Liver (tissue), 9 donors: ENCODE results near the gene ITGA2. TPM values are rescaled to one million over a fixed set of nuclear protein-coding genes. Genes with fewer than 3 reads are reported as not detected.

Experiments
- DNase-seq: peaks from one replicate; pipeline ENCODE4 v3.0.0-alpha.2; 2017; ENCODE audit warnings: low spot score
- H3K27ac ChIP-seq, 2 donors: one replicate each; pipeline ENCODE4 v1.7.0; 2013; ENCODE audit warnings: inconsistent platforms in 2 of 2, low read length in 2 of 2, control low read depth in 1 of 2, low read depth in 1 of 2, mild to moderate bottlenecking in 1 of 2
- H3K27me3 ChIP-seq, 4 donors: one replicate each; pipeline versions ENCODE4 v1.6.1 to v1.7.0; 2013; ENCODE audit warnings: low read length in 3 of 4, inconsistent platforms in 1 of 4, mild to moderate bottlenecking in 1 of 4, moderate library complexity in 1 of 4; ENCODE audit not compliant: control insufficient read depth in 4 of 4, insufficient read depth in 4 of 4
- H3K36me3 ChIP-seq, 4 donors: one replicate each; pipeline versions ENCODE4 v1.6.1 to v1.7.0; 2013; ENCODE audit warnings: low read length in 3 of 4, mild to moderate bottlenecking in 3 of 4, low read depth in 1 of 4, moderate library complexity in 1 of 4; ENCODE audit not compliant: control insufficient read depth in 4 of 4, insufficient read depth in 3 of 4
- H3K4me1 ChIP-seq, 4 donors: one replicate each; pipeline versions ENCODE4 v1.6.1 to v1.7.0; 2013; ENCODE audit warnings: low read length in 3 of 4, mild to moderate bottlenecking in 3 of 4, moderate library complexity in 1 of 4; ENCODE audit not compliant: control insufficient read depth in 4 of 4, insufficient read depth in 4 of 4
- H3K4me3 ChIP-seq, 3 donors: one replicate each; pipeline versions ENCODE4 v1.6.1 to v1.7.0; 2013; ENCODE audit warnings: low read length in 3 of 3, control low read depth in 1 of 3, low read depth in 1 of 3, mild to moderate bottlenecking in 1 of 3
- H3K9ac ChIP-seq, 2 donors: one replicate each; pipeline ENCODE4 v1.7.0; 2013; ENCODE audit warnings: low read length in 2 of 2, mild to moderate bottlenecking in 2 of 2, moderate library complexity in 2 of 2, control low read depth in 1 of 2, low read depth in 1 of 2
- H3K9me3 ChIP-seq, 4 donors: one replicate each; pipeline versions ENCODE4 v1.6.1 to v1.7.0; 2013; ENCODE audit warnings: low read length in 3 of 4; ENCODE audit not compliant: control insufficient read depth in 4 of 4
- EGR1 ChIP-seq, 2 donors: IDR thresholded peaks; 2 replicates each; pipeline ENCODE4 v1.6.1; 2016 to 2018; ENCODE audit warnings: antibody characterized with exemption in 2 of 2, low read depth in 2 of 2
- FOXA2 ChIP-seq: IDR thresholded peaks from 2 replicates; pipeline ENCODE4 v1.6.1; 2016; ENCODE audit warnings: antibody characterized with exemption
- GABPA ChIP-seq, 2 donors: IDR thresholded peaks in 1 of 2; conservative IDR thresholded peaks in 1 of 2; 2 replicates each; pipeline ENCODE4 v1.6.1; 2016; ENCODE audit warnings: antibody characterized with exemption in 2 of 2, mild to moderate bottlenecking in 1 of 2, moderate library complexity in 1 of 2
- HNF4A ChIP-seq, 2 donors: conservative IDR thresholded peaks; 2 replicates each; pipeline ENCODE4 v1.6.1; 2016; ENCODE audit warnings: antibody characterized with exemption in 2 of 2, mild to moderate bottlenecking in 2 of 2
- HNF4G ChIP-seq: IDR thresholded peaks from 2 replicates; pipeline ENCODE4 v1.6.1; 2016; ENCODE audit warnings: antibody characterized with exemption
- JUND ChIP-seq, 2 donors: IDR thresholded peaks; 2 replicates each; pipeline ENCODE4 v1.6.1; 2016; ENCODE audit warnings: antibody characterized with exemption in 2 of 2
- NR2F2 ChIP-seq: IDR thresholded peaks from 2 replicates; pipeline ENCODE4 v1.6.1; 2016; ENCODE audit warnings: antibody characterized with exemption
- RAD21 ChIP-seq, 2 donors: IDR thresholded peaks; 2 replicates each; pipeline ENCODE4 v1.6.1; 2016; ENCODE audit warnings: antibody characterized with exemption in 2 of 2, mild to moderate bottlenecking in 2 of 2
- RXRA ChIP-seq, 2 donors: IDR thresholded peaks; 2 replicates each; pipeline ENCODE4 v1.6.1; 2017 to 2018; ENCODE audit warnings: antibody characterized with exemption in 2 of 2, mild to moderate bottlenecking in 1 of 2
- SP1 ChIP-seq: IDR thresholded peaks from 2 replicates; pipeline ENCODE4 v1.6.1; 2018; ENCODE audit warnings: antibody characterized with exemption, mild to moderate bottlenecking
- YY1 ChIP-seq: IDR thresholded peaks from 2 replicates; pipeline ENCODE4 v1.6.1; 2016; ENCODE audit warnings: antibody characterized with exemption, mild to moderate bottlenecking
- WGBS: extraction: QIAGEN DNeasy Blood & Tissue Kit; methylation state at CpG from one replicate; pipeline ENCODE4 v1.1.7; 2013; 5-methylcytosine and 5-hydroxymethylcytosine counted together
- polyA plus RNA-seq, 2 donors: library from polyadenylated mRNA; stranded (reverse) in 1 of 2; unstranded in 1 of 2; fragments of 200-250 nt in 1 of 2; fragments of >200 nt in 1 of 2; fragmentation: Nextera tagmentation in 1 of 2; extraction: Ambion mirVana in 1 of 2; gene quantifications; one replicate each; pipeline versions ENCODE4 v1.2.1 to v1.2.3, GENCODE V29; 2013 to 2015
- total RNA-seq, 2 donors: library from RNA; depleted of rRNA; stranded (reverse); fragments of >200 nt; gene quantifications; one replicate each; pipeline ENCODE4 v1.2.3, GENCODE V29; 2014
- TF ChIP-seq, protein P1 (sequence below): fragments of 150-350 bp; IDR thresholded peaks from 2 replicates; pipeline ENCODE4 v1.5.1; 2017; ENCODE audit warnings: improper control_type of control experiment, low read depth, low read length; ENCODE audit not compliant: missing input control
- TF ChIP-seq, protein P2 (sequence below): IDR thresholded peaks from 2 replicates; pipeline ENCODE4 v1.6.1; 2016; ENCODE audit warnings: antibody characterized with exemption
- TF ChIP-seq, protein P3 (sequence below): IDR thresholded peaks from 2 replicates; pipeline ENCODE4 v1.6.1; 2016; ENCODE audit warnings: antibody characterized with exemption, mild to moderate bottlenecking
- donor health status: healthy.
- donor health status: healthy.
- donor health status: healthy.
- donor health status: healthy.
- donor health status: healthy.

ITGA2 gene
- total and polyA plus RNA-seq, 4 donors: 0.12 to 0.61 (median 0.33) TPM

DNA sequence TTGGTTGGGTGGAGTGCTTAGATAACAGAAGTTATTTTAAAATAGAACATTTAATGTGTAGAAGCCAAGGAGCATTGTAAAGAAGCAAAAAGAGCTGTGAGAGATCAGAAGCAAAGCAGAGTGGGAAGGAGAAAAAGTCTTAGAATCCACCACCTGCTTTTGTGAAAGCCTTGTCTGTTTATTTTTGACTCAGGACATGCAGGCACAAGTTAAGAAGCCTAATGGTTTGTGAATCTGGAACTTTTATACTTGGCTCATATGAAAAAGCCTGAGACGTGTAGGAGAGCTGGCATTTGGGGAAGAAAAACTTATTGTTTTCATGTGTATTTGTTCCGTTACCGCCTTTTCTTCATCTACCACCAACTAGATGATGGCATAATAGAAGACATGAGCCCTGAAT, 38.5 kb upstream of the ITGA2 start (continued):
- TF ChIP-seq, protein P1, sequence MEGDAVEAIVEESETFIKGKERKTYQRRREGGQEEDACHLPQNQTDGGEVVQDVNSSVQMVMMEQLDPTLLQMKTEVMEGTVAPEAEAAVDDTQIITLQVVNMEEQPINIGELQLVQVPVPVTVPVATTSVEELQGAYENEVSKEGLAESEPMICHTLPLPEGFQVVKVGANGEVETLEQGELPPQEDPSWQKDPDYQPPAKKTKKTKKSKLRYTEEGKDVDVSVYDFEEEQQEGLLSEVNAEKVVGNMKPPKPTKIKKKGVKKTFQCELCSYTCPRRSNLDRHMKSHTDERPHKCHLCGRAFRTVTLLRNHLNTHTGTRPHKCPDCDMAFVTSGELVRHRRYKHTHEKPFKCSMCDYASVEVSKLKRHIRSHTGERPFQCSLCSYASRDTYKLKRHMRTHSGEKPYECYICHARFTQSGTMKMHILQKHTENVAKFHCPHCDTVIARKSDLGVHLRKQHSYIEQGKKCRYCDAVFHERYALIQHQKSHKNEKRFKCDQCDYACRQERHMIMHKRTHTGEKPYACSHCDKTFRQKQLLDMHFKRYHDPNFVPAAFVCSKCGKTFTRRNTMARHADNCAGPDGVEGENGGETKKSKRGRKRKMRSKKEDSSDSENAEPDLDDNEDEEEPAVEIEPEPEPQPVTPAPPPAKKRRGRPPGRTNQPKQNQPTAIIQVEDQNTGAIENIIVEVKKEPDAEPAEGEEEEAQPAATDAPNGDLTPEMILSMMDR: no peak
- TF ChIP-seq NR2F2 (no peak), JUND (IDR thresholded peaks at IDR 0.05) (no peak), HNF4G (no peak)

DNA sequence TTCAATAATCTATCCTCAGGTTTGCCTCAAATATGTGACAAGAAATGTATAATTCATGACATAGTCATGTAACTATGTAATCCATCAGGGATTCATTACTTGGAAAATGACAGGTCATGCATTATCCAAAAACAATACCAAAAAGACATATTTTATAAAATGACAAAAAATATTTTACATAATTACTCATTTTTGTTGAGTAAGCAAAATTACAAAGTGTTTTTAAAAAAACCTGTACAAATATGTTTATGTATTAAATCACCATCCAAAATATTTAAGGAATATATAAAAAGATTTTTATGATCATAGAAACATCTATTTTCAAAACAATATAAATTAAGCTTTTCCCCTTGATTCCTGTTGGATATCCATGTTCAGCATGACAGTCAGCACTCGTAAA, 36.7 kb upstream of the ITGA2 start:
- H3K4me1 ChIP-seq: no peaks in the 10 kb centered on the region
- no peak overlapping the region for H3K9ac ChIP-seq
- TF ChIP-seq SP1: no peak
- no peak for TF ChIP-seq YY1
- TF ChIP-seq, protein P2, sequence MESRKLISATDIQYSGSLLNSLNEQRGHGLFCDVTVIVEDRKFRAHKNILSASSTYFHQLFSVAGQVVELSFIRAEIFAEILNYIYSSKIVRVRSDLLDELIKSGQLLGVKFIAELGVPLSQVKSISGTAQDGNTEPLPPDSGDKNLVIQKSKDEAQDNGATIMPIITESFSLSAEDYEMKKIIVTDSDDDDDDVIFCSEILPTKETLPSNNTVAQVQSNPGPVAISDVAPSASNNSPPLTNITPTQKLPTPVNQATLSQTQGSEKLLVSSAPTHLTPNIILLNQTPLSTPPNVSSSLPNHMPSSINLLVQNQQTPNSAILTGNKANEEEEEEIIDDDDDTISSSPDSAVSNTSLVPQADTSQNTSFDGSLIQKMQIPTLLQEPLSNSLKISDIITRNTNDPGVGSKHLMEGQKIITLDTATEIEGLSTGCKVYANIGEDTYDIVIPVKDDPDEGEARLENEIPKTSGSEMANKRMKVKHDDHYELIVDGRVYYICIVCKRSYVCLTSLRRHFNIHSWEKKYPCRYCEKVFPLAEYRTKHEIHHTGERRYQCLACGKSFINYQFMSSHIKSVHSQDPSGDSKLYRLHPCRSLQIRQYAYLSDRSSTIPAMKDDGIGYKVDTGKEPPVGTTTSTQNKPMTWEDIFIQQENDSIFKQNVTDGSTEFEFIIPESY: no peak
- DNase-seq: no peak
- 98% methylated on average over 1 of the region's 1 CpG for WGBS
- peaks cover 2 to 32% (median 18%) of the 10 kb centered on the region in 4 donors for H3K36me3 ChIP-seq
- H3K4me3 ChIP-seq: no peak overlapping the region
- no peaks in the 10 kb centered on the region for H3K9me3 ChIP-seq
- no peaks in the 10 kb centered on the region for H3K27me3 ChIP-seq
- no peak overlapping the region for H3K27ac ChIP-seq

DNA sequence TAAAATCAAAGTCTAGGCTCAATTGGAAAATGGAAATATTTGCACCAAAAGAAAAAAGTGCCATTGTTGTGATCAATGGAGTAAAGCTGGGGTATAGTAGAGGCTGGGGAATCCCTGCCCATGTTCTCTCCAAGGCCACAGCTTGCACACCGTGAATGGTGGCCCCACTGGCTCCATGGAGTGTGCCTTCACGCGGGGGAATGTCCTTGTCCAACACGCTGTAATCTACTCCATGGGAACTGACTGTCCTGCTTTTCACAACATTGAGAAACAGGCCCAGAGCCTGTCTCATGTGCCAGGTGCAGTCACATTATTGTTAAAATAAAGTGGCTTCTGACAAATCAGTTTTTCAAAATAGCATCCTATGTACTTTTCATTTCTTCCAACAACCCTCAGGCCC, 33.1 kb upstream of the ITGA2 start:
- no peak overlapping the region for H3K9ac ChIP-seq
- no peak overlapping the region for H3K4me3 ChIP-seq
- peaks cover 2 to 23% (median 8%) of the 10 kb centered on the region in 4 donors for H3K36me3 ChIP-seq
- no peaks in the 10 kb centered on the region for H3K4me1 ChIP-seq
- no peak overlapping the region for H3K27ac ChIP-seq
- H3K9me3 ChIP-seq: no peaks in the 10 kb centered on the region
- DNase-seq: no peak
- no peaks in the 10 kb centered on the region for H3K27me3 ChIP-seq
- TF ChIP-seq JUND (IDR thresholded peaks at IDR 0.05) (no peak), NR2F2 (no peak), RXRA (IDR thresholded peaks at IDR 0.05) (no peak), EGR1 (IDR thresholded peaks at IDR 0.05; ENCODE audit: low read depth in 2 of 2) (no peak), HNF4A (conservative IDR thresholded peaks at IDR 0.05) (no peak), RAD21 (IDR thresholded peaks at IDR 0.05) (no peak), GABPA (IDR thresholded peaks at IDR 0.05 in 1 of 2, conservative IDR thresholded peaks at IDR 0.05 in 1 of 2) (no peak), FOXA2 (no peak)
- TF ChIP-seq, protein P2: no peak
- TF ChIP-seq, protein P3, sequence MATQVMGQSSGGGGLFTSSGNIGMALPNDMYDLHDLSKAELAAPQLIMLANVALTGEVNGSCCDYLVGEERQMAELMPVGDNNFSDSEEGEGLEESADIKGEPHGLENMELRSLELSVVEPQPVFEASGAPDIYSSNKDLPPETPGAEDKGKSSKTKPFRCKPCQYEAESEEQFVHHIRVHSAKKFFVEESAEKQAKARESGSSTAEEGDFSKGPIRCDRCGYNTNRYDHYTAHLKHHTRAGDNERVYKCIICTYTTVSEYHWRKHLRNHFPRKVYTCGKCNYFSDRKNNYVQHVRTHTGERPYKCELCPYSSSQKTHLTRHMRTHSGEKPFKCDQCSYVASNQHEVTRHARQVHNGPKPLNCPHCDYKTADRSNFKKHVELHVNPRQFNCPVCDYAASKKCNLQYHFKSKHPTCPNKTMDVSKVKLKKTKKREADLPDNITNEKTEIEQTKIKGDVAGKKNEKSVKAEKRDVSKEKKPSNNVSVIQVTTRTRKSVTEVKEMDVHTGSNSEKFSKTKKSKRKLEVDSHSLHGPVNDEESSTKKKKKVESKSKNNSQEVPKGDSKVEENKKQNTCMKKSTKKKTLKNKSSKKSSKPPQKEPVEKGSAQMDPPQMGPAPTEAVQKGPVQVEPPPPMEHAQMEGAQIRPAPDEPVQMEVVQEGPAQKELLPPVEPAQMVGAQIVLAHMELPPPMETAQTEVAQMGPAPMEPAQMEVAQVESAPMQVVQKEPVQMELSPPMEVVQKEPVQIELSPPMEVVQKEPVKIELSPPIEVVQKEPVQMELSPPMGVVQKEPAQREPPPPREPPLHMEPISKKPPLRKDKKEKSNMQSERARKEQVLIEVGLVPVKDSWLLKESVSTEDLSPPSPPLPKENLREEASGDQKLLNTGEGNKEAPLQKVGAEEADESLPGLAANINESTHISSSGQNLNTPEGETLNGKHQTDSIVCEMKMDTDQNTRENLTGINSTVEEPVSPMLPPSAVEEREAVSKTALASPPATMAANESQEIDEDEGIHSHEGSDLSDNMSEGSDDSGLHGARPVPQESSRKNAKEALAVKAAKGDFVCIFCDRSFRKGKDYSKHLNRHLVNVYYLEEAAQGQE: no peak
- TF ChIP-seq, protein P1: no peak
- 87% methylated on average over 4 of the region's 4 CpGs for WGBS
